Mesodermal cell (in vitro differentiated cells): ENCODE results near the gene MND1.

ENCODE experiments used
- H3K27ac ChIP-seq: 2 replicates; pipeline ENCODE4 v1.7.0; 2013; ENCODE audit warnings: mild to moderate bottlenecking, low read depth, low read length, moderate library complexity; ENCODE audit not compliant: severe bottlenecking
- H3K36me3 ChIP-seq: 2 replicates; pipeline ENCODE4 v1.7.1; 2013; ENCODE audit warnings: mild to moderate bottlenecking, low read length, moderate library complexity; ENCODE audit not compliant: control insufficient read depth, insufficient read depth
- H3K4me1 ChIP-seq: one replicate; pipeline ENCODE4 v1.7.1; 2013; ENCODE audit warnings: mild to moderate bottlenecking, low read length; ENCODE audit not compliant: insufficient read depth, control insufficient read depth, poor library complexity, severe bottlenecking
- H3K4me3 ChIP-seq: 2 replicates; pipeline ENCODE4 v1.7.0; 2013; ENCODE audit warnings: low read length, control low read depth, mild to moderate bottlenecking; ENCODE audit not compliant: insufficient read depth, poor library complexity, severe bottlenecking; ENCODE audit errors: extremely low read depth
- H3K9me3 ChIP-seq: 2 replicates; pipeline ENCODE4 v1.7.1; 2013; ENCODE audit warnings: mild to moderate bottlenecking, low read length, moderate library complexity; ENCODE audit not compliant: control insufficient read depth
- WGBS, 2 experiments: methylation state at CpG; one replicate each; pipeline ENCODE4 v1.1.5; 2013; ENCODE audit warnings: missing lambda C conversion rate in 2 of 2; ENCODE audit not compliant: insufficient coverage in 2 of 2; 5-methylcytosine and 5-hydroxymethylcytosine counted together

The MND1 gene

DNA sequence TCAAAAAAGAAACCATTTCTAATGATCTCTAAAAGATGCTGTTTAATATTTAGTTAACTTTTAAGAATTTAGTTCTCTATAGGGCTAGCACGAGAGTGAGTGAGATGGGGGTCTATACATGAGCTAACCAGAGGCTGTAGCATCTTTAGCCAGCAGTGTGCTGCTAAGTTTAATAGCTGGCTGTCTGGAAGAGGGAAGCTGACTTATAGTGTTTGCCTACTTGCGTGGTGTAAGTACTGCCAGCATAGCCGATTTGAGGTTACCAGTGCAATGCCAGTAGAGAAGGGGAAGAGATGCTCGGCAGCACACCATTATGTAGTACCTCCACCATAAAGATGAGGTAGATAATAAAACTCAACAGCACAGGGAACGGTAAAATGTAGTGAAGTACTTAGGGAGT lies 74.5 kb downstream of the MND1 start:
- H3K27ac ChIP-seq = peak overlapping the region; percentile 87
- H3K9me3 ChIP-seq = no peaks in the 10 kb centered on the region
- no peak overlapping the region for H3K4me3 ChIP-seq
- peaks cover 12% of the 10 kb centered on the region for H3K4me1 ChIP-seq
- H3K36me3 ChIP-seq = peaks cover 3% of the 10 kb centered on the region
- WGBS, 2 experiments = 80 to 83% methylated on average over 1 of the region's 5 CpGs

DNA sequence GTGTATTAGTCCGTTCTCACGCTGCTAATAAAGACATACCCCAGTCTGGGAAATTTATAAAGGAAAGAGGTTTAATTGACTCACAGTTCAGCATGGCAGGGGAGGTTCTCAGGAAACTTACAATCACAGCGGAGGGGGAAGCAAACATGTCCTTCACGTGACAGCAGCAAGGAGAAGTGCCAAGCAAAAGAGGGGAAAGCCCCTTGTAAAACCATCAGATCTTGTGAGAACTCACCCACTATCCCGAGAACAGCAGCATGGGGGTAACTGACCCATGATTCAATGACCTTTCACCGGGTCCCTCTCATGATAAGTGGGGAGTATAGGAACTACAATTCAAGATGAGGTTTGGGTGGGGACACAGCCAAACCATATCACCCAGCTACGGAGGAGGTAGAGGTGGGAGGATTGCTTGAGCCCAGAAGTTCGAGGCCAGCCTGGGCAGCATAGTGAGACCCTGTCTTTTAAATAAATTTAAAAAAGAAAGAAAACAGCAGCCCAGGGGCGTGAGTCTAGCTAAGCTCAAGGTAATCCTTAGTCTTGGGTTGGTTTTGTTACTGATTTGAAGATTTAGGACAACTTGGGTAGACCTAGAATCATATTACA lies 75.3 kb downstream of the MND1 start:
- WGBS, 2 experiments = 93 to 95% methylated on average over 3 to 4 of the region's 9 CpGs

GRCh38 chr4:153420361-153420760 lies 75.9 kb downstream of the MND1 start:
- Histone ChIP-seq H3K27ac (no peak overlapping the region), H3K36me3 (peaks cover 3% of the 10 kb centered on the region), H3K4me1 (peaks cover 11% of the 10 kb centered on the region), H3K9me3 (no peaks in the 10 kb centered on the region), H3K4me3 (no peak overlapping the region)
- WGBS, 2 experiments = 90 to 94% methylated on average over 2 of the region's 2 CpGs

More for the DNA sequence above, 75.3 kb downstream of the MND1 start:
- Histone ChIP-seq H3K36me3 (peaks cover 3% of the 10 kb centered on the region), H3K4me3 (no peak overlapping the region), H3K9me3 (no peaks in the 10 kb centered on the region), H3K4me1 (peaks cover 11% of the 10 kb centered on the region), H3K27ac (peak overlapping the region; percentile 87)

GRCh38 chr4:153421941-153422340 lies 77.5 kb downstream of the MND1 start:
- Histone ChIP-seq H3K27ac (no peak overlapping the region), H3K36me3 (no peaks in the 10 kb centered on the region), H3K4me1 (peaks cover 11% of the 10 kb centered on the region), H3K4me3 (no peak overlapping the region), H3K9me3 (no peaks in the 10 kb centered on the region)
- 100% methylated on average over 1 of the region's 3 CpGs; no CpG with 5 or more reads in 1 of the 2 experiments for WGBS, 2 experiments

DNA sequence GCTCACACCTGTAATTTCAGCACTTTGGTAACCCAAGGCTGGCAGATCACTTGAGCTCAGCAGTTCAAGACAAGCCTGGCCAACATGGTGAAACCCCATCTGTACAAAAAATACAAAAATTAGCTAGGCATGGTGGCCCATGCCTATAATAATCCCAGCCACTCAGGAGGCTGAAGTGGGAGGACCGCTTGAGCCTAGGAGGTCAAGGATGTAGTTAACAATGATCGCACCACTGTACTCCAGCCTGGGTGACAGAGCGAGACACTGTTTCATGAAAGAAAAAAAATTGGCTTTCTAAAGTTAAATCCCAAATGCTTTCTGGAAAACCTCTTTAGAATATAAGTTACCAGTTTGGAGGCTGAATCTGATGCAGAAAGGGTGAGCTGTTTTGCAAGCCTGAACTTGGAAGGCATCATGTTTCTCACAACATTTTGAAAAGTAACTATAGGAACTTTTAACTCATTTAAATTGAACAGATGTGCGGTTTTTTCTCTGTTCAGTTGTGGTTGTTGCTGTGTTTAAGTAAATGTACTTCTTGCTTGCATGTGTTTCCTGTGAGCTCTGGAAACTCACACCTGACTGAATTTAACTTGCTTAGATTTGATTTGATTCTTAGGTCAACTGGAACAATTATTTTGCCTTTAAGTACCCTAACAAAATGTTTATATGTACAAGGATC lies 81.9 kb downstream of the MND1 start:
- no peak overlapping the region for H3K27ac ChIP-seq
- 86 to 100% methylated on average over 2 to 3 of the region's 4 CpGs for WGBS, 2 experiments
- no peaks in the 10 kb centered on the region for H3K36me3 ChIP-seq
- no peak overlapping the region for H3K4me3 ChIP-seq
- H3K9me3 ChIP-seq = no peaks in the 10 kb centered on the region
- peaks cover 3% of the 10 kb centered on the region for H3K4me1 ChIP-seq

DNA sequence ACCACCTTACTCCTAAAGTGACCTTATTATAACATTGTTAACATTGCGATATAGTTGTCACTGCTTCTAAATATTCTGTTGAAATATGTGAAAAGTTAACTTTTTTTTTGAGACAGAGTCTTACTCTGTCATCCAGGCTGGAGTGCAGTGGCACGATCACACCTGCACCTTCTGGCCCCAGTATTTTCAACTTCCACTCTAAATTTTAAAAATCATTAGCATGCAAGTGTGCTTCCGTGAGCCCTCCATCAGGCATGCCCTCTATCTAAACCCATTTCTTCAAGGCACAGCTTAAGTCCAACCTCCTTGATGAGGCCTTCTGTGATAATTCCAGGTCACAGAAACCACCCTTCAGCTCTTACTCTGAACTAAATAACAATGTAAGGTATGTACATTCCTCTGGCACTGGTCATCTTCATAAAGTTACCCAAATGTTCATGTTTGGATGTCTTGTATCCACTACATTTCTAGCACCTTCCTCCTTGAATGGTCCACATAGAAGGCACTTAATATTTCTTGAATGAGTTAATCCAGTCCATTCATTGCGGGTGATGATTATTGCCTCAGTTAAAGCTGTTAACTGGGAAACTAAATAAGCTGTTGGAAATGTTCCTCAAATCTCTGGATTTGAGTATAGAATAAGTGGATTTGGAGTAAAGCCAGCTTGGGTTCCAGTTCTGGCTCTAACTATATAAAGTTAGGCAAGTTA lies 83.0 kb downstream of the MND1 start:
- Histone ChIP-seq H3K4me1 (peaks cover 3% of the 10 kb centered on the region), H3K27ac (no peak overlapping the region), H3K4me3 (no peak overlapping the region), H3K9me3 (no peaks in the 10 kb centered on the region), H3K36me3 (no peaks in the 10 kb centered on the region)
- 83 to 100% methylated on average over 1 to 3 of the region's 4 CpGs for WGBS, 2 experiments

DNA sequence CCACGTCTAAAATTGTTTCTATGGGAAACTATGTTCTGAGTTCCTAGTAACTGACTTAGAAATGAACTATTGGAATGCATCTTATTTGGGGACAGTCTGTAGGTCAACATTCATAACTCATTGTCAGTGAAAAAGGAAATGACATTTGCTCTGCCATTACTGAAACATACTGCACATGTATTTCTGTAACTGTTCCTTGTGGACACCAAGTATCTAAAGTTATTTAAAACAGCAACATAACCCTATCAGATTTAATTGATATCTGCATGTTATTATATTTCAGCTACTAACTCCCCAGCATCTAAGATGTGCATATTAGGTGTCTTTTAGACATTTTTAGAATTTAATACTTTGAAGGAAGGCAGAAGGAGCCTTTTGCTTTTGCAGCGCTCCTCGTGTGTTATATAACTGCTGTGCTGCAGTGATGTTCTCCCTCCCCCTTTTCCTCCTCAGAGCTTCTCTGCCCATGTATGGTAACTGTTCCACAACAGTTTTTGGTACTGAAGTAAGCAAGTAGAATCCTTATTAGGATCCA lies 84.5 kb downstream of the MND1 start:
- WGBS, 2 experiments = no CpG with 5 or more reads among the region's 3 CpGs
- H3K4me1 ChIP-seq = peaks cover 3% of the 10 kb centered on the region
- H3K4me3 ChIP-seq = no peak overlapping the region
- no peaks in the 10 kb centered on the region for H3K36me3 ChIP-seq
- no peak overlapping the region for H3K27ac ChIP-seq
- no peaks in the 10 kb centered on the region for H3K9me3 ChIP-seq

DNA sequence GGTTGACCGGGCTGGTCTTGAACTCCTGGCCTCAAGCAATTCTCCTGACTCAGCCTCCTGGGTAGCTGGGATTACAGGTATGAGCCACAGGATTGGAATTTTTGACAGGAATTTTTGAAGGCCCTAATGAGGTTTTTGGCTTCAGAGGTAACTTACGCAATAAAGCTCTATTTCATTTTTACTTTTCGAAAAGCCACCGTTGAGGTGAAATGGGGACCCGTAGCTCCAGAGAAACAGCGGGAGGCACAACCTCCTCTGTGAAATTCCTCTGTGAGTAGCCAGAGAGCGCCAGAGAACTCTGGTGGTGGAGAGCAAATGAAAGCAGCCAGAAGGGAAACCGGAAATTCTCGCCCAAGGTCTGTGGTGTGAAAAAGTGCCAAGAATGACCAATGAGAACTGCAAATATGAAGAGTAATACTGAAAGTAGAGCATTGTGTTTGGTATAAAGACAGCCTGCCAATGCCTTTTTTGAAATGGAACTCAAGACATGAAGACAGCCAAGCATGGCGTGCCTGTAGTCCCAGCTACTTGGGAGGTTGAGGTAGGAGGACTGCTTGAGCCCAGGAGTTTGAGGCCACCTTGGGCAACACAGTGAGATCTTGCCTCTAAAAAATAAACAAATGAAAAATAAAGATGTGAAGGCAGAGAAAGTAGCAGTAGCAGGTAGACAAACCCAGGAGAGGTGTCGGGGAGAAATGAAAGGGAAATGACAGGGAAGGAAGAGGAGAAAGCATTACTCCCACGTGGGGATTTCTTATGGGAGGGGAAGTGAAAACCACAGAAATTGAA lies 88.7 kb downstream of the MND1 start:
- Histone ChIP-seq H3K36me3 (no peaks in the 10 kb centered on the region), H3K9me3 (no peaks in the 10 kb centered on the region), H3K4me3 (no peak overlapping the region), H3K4me1 (peaks cover 3% of the 10 kb centered on the region), H3K27ac (no peak overlapping the region)
- 80 to 88% methylated on average over 12 of the region's 12 CpGs for WGBS, 2 experiments

- no peaks in the 10 kb centered on the region for H3K9me3 ChIP-seq
- no CpG with 5 or more reads among the region's 3 CpGs for WGBS, 2 experiments
- H3K36me3 ChIP-seq = no peaks in the 10 kb centered on the region
- peaks cover 3% of the 10 kb centered on the region for H3K4me1 ChIP-seq
- H3K4me3 ChIP-seq = no peak overlapping the region
- no peak overlapping the region for H3K27ac ChIP-seq
Measured at GRCh38 chr4:153433754-153434105, 89.2 kb downstream of the MND1 start.

- peaks cover 3% of the 10 kb centered on the region for H3K4me1 ChIP-seq
- WGBS, 2 experiments = 43 to 100% methylated on average over 1 to 2 of the region's 2 CpGs
Measured at GRCh38 chr4:153434190-153434589, 89.7 kb downstream of the MND1 start.

More at GRCh38 chr4:153434190-153434589, 89.7 kb downstream of the MND1 start:
- H3K9me3 ChIP-seq = no peaks in the 10 kb centered on the region
- H3K4me3 ChIP-seq = no peak overlapping the region
- no peaks in the 10 kb centered on the region for H3K36me3 ChIP-seq
- no peak overlapping the region for H3K27ac ChIP-seq
